ENCODE data around the gene VSTM2B. TPM values are rescaled to one million over a fixed set of nuclear protein-coding genes. Genes with fewer than 3 reads are reported as not detected.
A peak's percentile ranks its signal among the peaks of the same experiment; 100 is the strongest.
"Not testable (repeated sequence)": the region's sequence is repeated elsewhere in the genome, so short reads cannot be mapped to it uniquely, and the experiment has no call there.

Gene VSTM2B
- total RNA-seq, 2 donors from 2014 or later = not detected

GRCh38 chr19:29545447-29545846 is 19.7 kb downstream of the VSTM2B start:
- H3K4me1 Mint-ChIP-seq (ENCODE audit: low read depth in 2 of 2); DNase-seq (ENCODE audit: low spot score); H3K9me3 Mint-ChIP-seq; ATAC-seq; H3K4me3 Mint-ChIP-seq; H3K27me3 Mint-ChIP-seq; H3K27ac Mint-ChIP-seq; H3K36me3 Mint-ChIP-seq: not testable (repeated sequence)

- Mint-ChIP-seq H3K4me1 (ENCODE audit: low read depth in 2 of 2) (no peaks in the 10 kb centered on the region), H3K27ac (no peak overlapping the region), H3K27me3 (peaks cover 7 to 8% of the 10 kb centered on the region in 2 donors), H3K4me3 (no peak overlapping the region), H3K9me3 (no peaks in the 10 kb centered on the region), H3K36me3 (no peaks in the 10 kb centered on the region)
- ATAC-seq (no peak), DNase-seq (ENCODE audit: low spot score) (no peak)
Observed at GRCh38 chr19:29545866-29546582, 20.2 kb downstream of the VSTM2B start.

GRCh38 chr19:29546583-29547190 is 20.9 kb downstream of the VSTM2B start:
- no peak for DNase-seq (ENCODE audit: low spot score)
- Mint-ChIP-seq H3K27ac (no peak overlapping the region), H3K4me3 (no peak overlapping the region), H3K27me3 (peaks cover 7 to 8% of the 10 kb centered on the region in 2 donors), H3K4me1 (ENCODE audit: low read depth in 2 of 2) (no peaks in the 10 kb centered on the region), H3K9me3 (no peaks in the 10 kb centered on the region), H3K36me3 (no peaks in the 10 kb centered on the region)
- ATAC-seq = no peak

GRCh38 chr19:29547361-29547960 is 21.7 kb downstream of the VSTM2B start:
- no peak for DNase-seq (ENCODE audit: low spot score)
- no peak overlapping the region for H3K27ac Mint-ChIP-seq
- no peaks in the 10 kb centered on the region for H3K9me3 Mint-ChIP-seq
- H3K27me3 Mint-ChIP-seq = peaks cover 8 to 9% of the 10 kb centered on the region in 2 donors
- no peak overlapping the region for H3K4me3 Mint-ChIP-seq
- no peaks in the 10 kb centered on the region for H3K36me3 Mint-ChIP-seq
- H3K4me1 Mint-ChIP-seq (ENCODE audit: low read depth in 2 of 2) = no peaks in the 10 kb centered on the region
- no peak for ATAC-seq

GRCh38 chr19:29547981-29548380 is 22.2 kb downstream of the VSTM2B start:
- no peaks in the 10 kb centered on the region for H3K9me3 Mint-ChIP-seq
- ATAC-seq (no peak), DNase-seq (ENCODE audit: low spot score) (no peak)
- no peak overlapping the region for H3K4me3 Mint-ChIP-seq
- peaks cover 8 to 9% of the 10 kb centered on the region in 2 donors for H3K27me3 Mint-ChIP-seq
- H3K4me1 Mint-ChIP-seq (ENCODE audit: low read depth in 2 of 2) = no peaks in the 10 kb centered on the region
- no peak overlapping the region for H3K27ac Mint-ChIP-seq
- no peaks in the 10 kb centered on the region for H3K36me3 Mint-ChIP-seq

GRCh38 chr19:29548483-29549085 is 22.8 kb downstream of the VSTM2B start:
- DNase-seq (ENCODE audit: low spot score) = no peak
- no peaks in the 10 kb centered on the region for H3K4me1 Mint-ChIP-seq (ENCODE audit: low read depth in 2 of 2)
- ATAC-seq = no peak
- peaks cover 5% of the 10 kb centered on the region for H3K36me3 Mint-ChIP-seq
- H3K27ac Mint-ChIP-seq = no peak overlapping the region
- peaks cover 3% of the 10 kb centered on the region for H3K9me3 Mint-ChIP-seq
- no peak overlapping the region for H3K4me3 Mint-ChIP-seq
- H3K27me3 Mint-ChIP-seq = peaks cover 12 to 14% of the 10 kb centered on the region in 2 donors

- peaks cover 8% of the 10 kb centered on the region for H3K9me3 Mint-ChIP-seq
- peaks cover 13% of the 10 kb centered on the region for H3K36me3 Mint-ChIP-seq
- peak in 1 of 2 donors; percentile 48 for ATAC-seq
- DNase-seq (ENCODE audit: low spot score) = no peak
- H3K4me1 Mint-ChIP-seq (ENCODE audit: low read depth in 2 of 2) = no peaks in the 10 kb centered on the region
- H3K4me3 Mint-ChIP-seq = no peak overlapping the region
- H3K27ac Mint-ChIP-seq = no peak overlapping the region
- peaks cover 17 to 22% of the 10 kb centered on the region in 2 donors for H3K27me3 Mint-ChIP-seq
Observed at GRCh38 chr19:29549105-29550070, 23.6 kb downstream of the VSTM2B start.

GRCh38 chr19:29550896-29551295 is 25.1 kb downstream of the VSTM2B start:
- Mint-ChIP-seq H3K36me3 (peaks cover 15% of the 10 kb centered on the region), H3K27ac (no peak overlapping the region), H3K27me3 (peaks cover 24 to 37% of the 10 kb centered on the region in 2 donors), H3K9me3 (peaks cover 10% of the 10 kb centered on the region), H3K4me1 (ENCODE audit: low read depth in 2 of 2) (no peaks in the 10 kb centered on the region), H3K4me3 (no peak overlapping the region)
- ATAC-seq = no peak
- DNase-seq (ENCODE audit: low spot score) = no peak

- no peak overlapping the region for H3K27ac Mint-ChIP-seq
- H3K9me3 Mint-ChIP-seq = peaks cover 10% of the 10 kb centered on the region
- ATAC-seq (no peak), DNase-seq (ENCODE audit: low spot score) (no peak)
- peaks cover 32 to 46% of the 10 kb centered on the region in 2 donors for H3K27me3 Mint-ChIP-seq
- H3K4me3 Mint-ChIP-seq = no peak overlapping the region
- H3K4me1 Mint-ChIP-seq (ENCODE audit: low read depth in 2 of 2) = no peaks in the 10 kb centered on the region
- peaks cover 15% of the 10 kb centered on the region for H3K36me3 Mint-ChIP-seq
Observed at GRCh38 chr19:29551774-29552173, 26.0 kb downstream of the VSTM2B start.

GRCh38 chr19:29552454-29553280 is 26.9 kb downstream of the VSTM2B start:
- peaks cover 15% of the 10 kb centered on the region for H3K36me3 Mint-ChIP-seq
- ATAC-seq (no peak), DNase-seq (ENCODE audit: low spot score) (no peak)
- no peak overlapping the region for H3K27ac Mint-ChIP-seq
- peaks cover 10% of the 10 kb centered on the region for H3K9me3 Mint-ChIP-seq
- no peak overlapping the region for H3K4me3 Mint-ChIP-seq
- H3K4me1 Mint-ChIP-seq (ENCODE audit: low read depth in 2 of 2) = no peaks in the 10 kb centered on the region
- peaks cover 28 to 44% of the 10 kb centered on the region in 2 donors for H3K27me3 Mint-ChIP-seq

- H3K4me3 Mint-ChIP-seq = no peak overlapping the region
- no peaks in the 10 kb centered on the region for H3K4me1 Mint-ChIP-seq (ENCODE audit: low read depth in 2 of 2)
- H3K36me3 Mint-ChIP-seq = peaks cover 18% of the 10 kb centered on the region
- H3K27ac Mint-ChIP-seq = no peak overlapping the region
- H3K9me3 Mint-ChIP-seq = peaks cover 10% of the 10 kb centered on the region
- ATAC-seq (no peak), DNase-seq (ENCODE audit: low spot score) (no peak)
- peaks cover 33 to 42% of the 10 kb centered on the region in 2 donors for H3K27me3 Mint-ChIP-seq
Observed at GRCh38 chr19:29554149-29554548, 28.4 kb downstream of the VSTM2B start.

GRCh38 chr19:29559110-29559509 is 33.3 kb downstream of the VSTM2B start:
- H3K4me1 Mint-ChIP-seq (ENCODE audit: low read depth in 2 of 2); H3K36me3 Mint-ChIP-seq; DNase-seq (ENCODE audit: low spot score); H3K4me3 Mint-ChIP-seq; ATAC-seq; H3K9me3 Mint-ChIP-seq; H3K27ac Mint-ChIP-seq: not testable (repeated sequence)
- peaks cover 31 to 34% of the 10 kb centered on the region in 2 donors for H3K27me3 Mint-ChIP-seq
